ENCODE data around the gene HOXA3. TPM values are rescaled to one million over a fixed set of nuclear protein-coding genes. Genes with fewer than 3 reads are reported as not detected.

The HOXA3 gene
- total and polyA plus RNA-seq, 10 of the 15 experiments (the other 5 are each of a cell fraction or from before 2014, with no cell fraction given), result 0.05 TPM; not detected in 9

DNA sequence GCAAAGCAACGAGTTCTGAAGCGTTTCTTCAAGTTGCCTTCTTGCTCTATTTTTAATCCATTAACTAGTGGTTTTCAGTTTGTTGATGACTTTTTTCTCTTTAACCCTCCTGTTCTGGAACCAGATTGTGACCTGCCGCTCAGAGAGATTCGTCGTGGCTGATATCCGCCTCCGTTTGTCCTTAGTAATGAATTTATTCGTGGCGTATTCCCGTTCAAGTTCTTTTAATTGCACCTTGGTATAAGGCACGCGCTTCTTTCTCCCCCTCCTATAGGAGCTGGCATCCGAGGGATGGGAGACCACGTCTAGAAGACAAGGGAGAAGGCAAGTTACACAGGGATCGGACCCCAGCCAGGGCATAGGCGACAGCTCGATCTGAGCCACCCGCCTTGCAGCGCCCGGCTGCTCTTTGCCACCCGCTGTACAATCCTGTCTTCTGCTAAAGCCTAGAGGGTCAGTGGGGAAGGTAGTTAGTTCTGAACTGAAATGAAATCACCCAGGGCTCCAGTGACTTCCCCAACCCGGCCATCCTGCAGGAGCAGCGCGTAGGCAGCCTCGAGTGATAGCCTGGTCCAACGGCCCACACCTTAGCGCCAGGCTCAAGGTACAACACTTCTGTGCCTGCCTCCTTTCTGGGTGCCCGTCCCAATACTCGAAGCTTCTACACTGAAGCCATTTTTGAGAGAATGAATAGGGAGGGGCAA, 45.9 kb upstream of the HOXA3 start:
- H3K27me3 ChIP-seq (replicated peaks in 1 of 2; ENCODE audit: control insufficient read depth in 2 of 2, insufficient read depth in 2 of 2, low read length in 1 of 2), result peaks cover 21 to 43% of the 10 kb centered on the region in 2 experiments
- H2AFZ ChIP-seq (ENCODE audit: control insufficient read depth, low read depth, low read length), result no peak overlapping the region
- H3K9me3 ChIP-seq (replicated peaks; ENCODE audit: control insufficient read depth, insufficient read depth, low read length), result no peaks in the 10 kb centered on the region; the same call in 2 of the 3 replicates
- WGBS (ENCODE audit: insufficient coverage, insufficient replicate concordance, low lambda C conversion rate, missing lambda C conversion rate), result 47% methylated on average over 29 of the region's 29 CpGs
- no peaks in the 10 kb centered on the region for H3K79me2 ChIP-seq (ENCODE audit: control insufficient read depth, insufficient read depth, low read length)
- CTCF ChIA-PET, result interaction anchor here (0.7 to 1.5 kb wide), 5 partner anchors 376 to 723 kb away, joined by 3 to 10 read pairs (median 5); no protein-coding TSS in a partner anchor
- SMC1A ChIA-PET (ENCODE audit: uncharacterized antibody, unreplicated experiment), result no interaction called here
- BruUV-seq (replicated peaks), result no TSS peak
- FAIRE-seq, result no peak
- TF ChIP-seq, protein P1, sequence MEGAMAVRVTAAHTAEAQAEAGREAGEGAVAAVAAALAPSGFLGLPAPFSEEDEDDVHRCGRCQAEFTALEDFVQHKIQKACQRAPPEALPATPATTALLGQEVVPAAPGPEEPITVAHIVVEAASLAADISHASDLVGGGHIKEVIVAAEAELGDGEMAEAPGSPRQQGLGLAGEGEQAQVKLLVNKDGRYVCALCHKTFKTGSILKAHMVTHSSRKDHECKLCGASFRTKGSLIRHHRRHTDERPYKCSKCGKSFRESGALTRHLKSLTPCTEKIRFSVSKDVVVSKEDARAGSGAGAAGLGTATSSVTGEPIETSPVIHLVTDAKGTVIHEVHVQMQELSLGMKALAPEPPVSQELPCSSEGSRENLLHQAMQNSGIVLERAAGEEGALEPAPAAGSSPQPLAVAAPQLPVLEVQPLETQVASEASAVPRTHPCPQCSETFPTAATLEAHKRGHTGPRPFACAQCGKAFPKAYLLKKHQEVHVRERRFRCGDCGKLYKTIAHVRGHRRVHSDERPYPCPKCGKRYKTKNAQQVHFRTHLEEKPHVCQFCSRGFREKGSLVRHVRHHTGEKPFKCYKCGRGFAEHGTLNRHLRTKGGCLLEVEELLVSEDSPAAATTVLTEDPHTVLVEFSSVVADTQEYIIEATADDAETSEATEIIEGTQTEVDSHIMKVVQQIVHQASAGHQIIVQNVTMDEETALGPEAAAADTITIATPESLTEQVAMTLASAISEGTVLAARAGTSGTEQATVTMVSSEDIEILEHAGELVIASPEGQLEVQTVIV (IDR thresholded peaks at IDR 0.05; ENCODE audit: borderline replicate concordance, partially characterized antibody), result no peak
- TF ChIP-seq, protein P2, sequence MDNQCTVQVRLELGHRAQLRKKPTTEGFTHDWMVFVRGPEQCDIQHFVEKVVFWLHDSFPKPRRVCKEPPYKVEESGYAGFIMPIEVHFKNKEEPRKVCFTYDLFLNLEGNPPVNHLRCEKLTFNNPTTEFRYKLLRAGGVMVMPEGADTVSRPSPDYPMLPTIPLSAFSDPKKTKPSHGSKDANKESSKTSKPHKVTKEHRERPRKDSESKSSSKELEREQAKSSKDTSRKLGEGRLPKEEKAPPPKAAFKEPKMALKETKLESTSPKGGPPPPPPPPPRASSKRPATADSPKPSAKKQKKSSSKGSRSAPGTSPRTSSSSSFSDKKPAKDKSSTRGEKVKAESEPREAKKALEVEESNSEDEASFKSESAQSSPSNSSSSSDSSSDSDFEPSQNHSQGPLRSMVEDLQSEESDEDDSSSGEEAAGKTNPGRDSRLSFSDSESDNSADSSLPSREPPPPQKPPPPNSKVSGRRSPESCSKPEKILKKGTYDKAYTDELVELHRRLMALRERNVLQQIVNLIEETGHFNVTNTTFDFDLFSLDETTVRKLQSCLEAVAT (IDR thresholded peaks at IDR 0.05), result no peak
- no peak for TF ChIP-seq RFX5 (IDR thresholded peaks at IDR 0.05; ENCODE audit: low read depth, low read length)
- TF ChIP-seq YY1 (IDR thresholded peaks at IDR 0.05; ENCODE audit: low read depth, low read length), result no peak
- TF ChIP-seq BRCA1 (IDR thresholded peaks at IDR 0.05; ENCODE audit: low read depth, low read length), result no peak
- no peak for TF ChIP-seq SIX5 (IDR thresholded peaks at IDR 0.05; ENCODE audit: low read depth, low read length, severe bottlenecking)
- no peak for TF ChIP-seq NFYA (IDR thresholded peaks at IDR 0.05; ENCODE audit: borderline replicate concordance, low read depth, low read length)
- no peak overlapping the region for H3K4me3 ChIP-seq
- in situ Hi-C loops (cut with MboI) (loop anchor here (5.0 kb wide), 3 partner anchors 379 to 819 kb away; no protein-coding TSS in a partner anchor), intact Hi-C loops (cut with micrococcal nuclease; ENCODE audit: unreplicated experiment) (loop anchor here (5.0 kb wide), 2 partner anchors 584 to 899 kb away; no protein-coding TSS in a partner anchor)
- no peaks in the 10 kb centered on the region for H3K36me3 ChIP-seq (ENCODE audit: control insufficient read depth in 2 of 2, insufficient read depth in 2 of 2, low read length in 1 of 2)
- H3K9ac ChIP-seq (ENCODE audit: control insufficient read depth, insufficient read depth, low read length), result no peak overlapping the region
- H4K20me1 ChIP-seq (ENCODE audit: control insufficient read depth, insufficient read depth), result no peaks in the 10 kb centered on the region
- no peak for DNase-seq (ENCODE audit: low read depth, low spot score)
- no peak overlapping the region for H3K27ac ChIP-seq (ENCODE audit: control insufficient read depth, insufficient read depth)
- ATAC-seq, result no peak
- no peaks in the 10 kb centered on the region; the same call in 1 of the 2 replicates for H3K4me1 ChIP-seq (ENCODE audit: control insufficient read depth, insufficient read depth, low read length)
- POLR2A ChIA-PET, result no interaction called here
- RAD21 ChIA-PET (ENCODE audit: unreplicated experiment), result interaction anchor here (1.4 kb wide), 1 partner anchor 723 kb away, joined by 5 read pairs; no protein-coding TSS in a partner anchor
- H3K4me2 ChIP-seq (ENCODE audit: control insufficient read depth, insufficient read depth), result no peak overlapping the region

Measured in GM12878 (cell line).